ENCODE results near the gene DALRD3.

The DALRD3 gene

GRCh38 chr3:48979451-48979850, 38.9 kb downstream of the DALRD3 start:
- ATAC-seq = no peak
- no peak for TF ChIP-seq OSR1 (CRISPR knock-in tag; IDR thresholded peaks at IDR 0.05)
- TF ChIP-seq ZNF70 (CRISPR knock-in tag; IDR thresholded peaks at IDR 0.05) = no peak
- no peak for TF ChIP-seq ISL1 (CRISPR knock-in tag; IDR thresholded peaks at IDR 0.05)
- no peak for TF ChIP-seq ZFP3 (CRISPR knock-in tag; IDR thresholded peaks at IDR 0.05)
- no peak for TF ChIP-seq CSRNP3 (CRISPR knock-in tag; IDR thresholded peaks at IDR 0.05)
- TF ChIP-seq TSHZ2 (CRISPR knock-in tag; IDR thresholded peaks at IDR 0.05) = no peak
- TF ChIP-seq PATZ1 (CRISPR knock-in tag; IDR thresholded peaks at IDR 0.05; ENCODE audit: borderline replicate concordance) = no peak
- TF ChIP-seq RARB (CRISPR knock-in tag; IDR thresholded peaks at IDR 0.05) = no peak
- TF ChIP-seq GLIS3 (CRISPR knock-in tag; IDR thresholded peaks at IDR 0.05) = no peak
- no peak for TF ChIP-seq PPARA (CRISPR knock-in tag; IDR thresholded peaks at IDR 0.05; ENCODE audit: borderline replicate concordance)
- TF ChIP-seq SNAI2 (CRISPR knock-in tag; IDR thresholded peaks at IDR 0.05) = no peak
- no peak for TF ChIP-seq POU6F1 (CRISPR knock-in tag; IDR thresholded peaks at IDR 0.05; ENCODE audit: borderline replicate concordance, low read depth)
- no peak for TF ChIP-seq BACH2 (CRISPR knock-in tag; IDR thresholded peaks at IDR 0.05; ENCODE audit: borderline replicate concordance)
- no peak for TF ChIP-seq ZNF8 (CRISPR knock-in tag; IDR thresholded peaks at IDR 0.05)
- no peak for TF ChIP-seq ARNTL (CRISPR knock-in tag; IDR thresholded peaks at IDR 0.05; ENCODE audit: borderline replicate concordance, low read depth)
- no peak for TF ChIP-seq TOX (CRISPR knock-in tag; IDR thresholded peaks at IDR 0.05; ENCODE audit: borderline replicate concordance)
- no peak for TF ChIP-seq CREB5 (CRISPR knock-in tag; IDR thresholded peaks at IDR 0.05; ENCODE audit: low read depth)
- no peak for TF ChIP-seq ESRRG (CRISPR knock-in tag; IDR thresholded peaks at IDR 0.05)

- TF ChIP-seq POU6F1 (CRISPR knock-in tag; IDR thresholded peaks at IDR 0.05; ENCODE audit: borderline replicate concordance, low read depth) = no peak
- TF ChIP-seq BACH2 (CRISPR knock-in tag; IDR thresholded peaks at IDR 0.05; ENCODE audit: borderline replicate concordance) = no peak
- TF ChIP-seq OSR1 (CRISPR knock-in tag; IDR thresholded peaks at IDR 0.05) = no peak
- TF ChIP-seq CSRNP3 (CRISPR knock-in tag; IDR thresholded peaks at IDR 0.05) = no peak
- TF ChIP-seq CSDC2 (CRISPR knock-in tag; IDR thresholded peaks at IDR 0.05) = no peak
- no peak for TF ChIP-seq RARB (CRISPR knock-in tag; IDR thresholded peaks at IDR 0.05)
- no peak for TF ChIP-seq ZFP30 (CRISPR knock-in tag; IDR thresholded peaks at IDR 0.05)
- no peak for TF ChIP-seq ZNF8 (CRISPR knock-in tag; IDR thresholded peaks at IDR 0.05)
- no peak for TF ChIP-seq ESRRG (CRISPR knock-in tag; IDR thresholded peaks at IDR 0.05)
- TF ChIP-seq TSHZ2 (CRISPR knock-in tag; IDR thresholded peaks at IDR 0.05) = no peak
- TF ChIP-seq PPARA (CRISPR knock-in tag; IDR thresholded peaks at IDR 0.05; ENCODE audit: borderline replicate concordance) = no peak
- no peak for TF ChIP-seq ZC3H10 (CRISPR knock-in tag; IDR thresholded peaks at IDR 0.05)
- ATAC-seq = no peak
These were observed 44.1 kb downstream of the DALRD3 start for GRCh38 chr3:48974076-48974864.

Measured in SK-N-SH treated with all-trans-retinoic acid at 6 μM for 48 hours (cell line).